GM18505 (cell line): ENCODE results near the gene TEX52.
A peak's percentile ranks its signal among the peaks of the same experiment; 100 is the strongest.
"Not testable (repeated sequence)": the region's sequence is repeated elsewhere in the genome, so short reads cannot be mapped to it uniquely, and the experiment has no call there.

Experiments
- ATAC-seq: cut with Tn5 transposase; IDR thresholded peaks from one replicate; pipeline ENCODE4 v1.9.1; 2021; ENCODE audit not compliant: unreplicated experiment
- POLR2A ChIP-seq: IDR thresholded peaks from 4 replicates; pipeline ENCODE4 v1.6.1; 2011; ENCODE audit warnings: borderline replicate concordance; ENCODE audit not compliant: insufficient read depth, insufficient read length; ENCODE audit errors: extremely low read depth

TEX52 gene

GRCh38 chr12:2877953-2878732 lies 21.3 kb upstream of the TEX52 start:
- no peak for TF ChIP-seq POLR2A
- no peak for ATAC-seq

- TF ChIP-seq POLR2A = peak; percentile 75
- ATAC-seq = peak; percentile 70
Measured at GRCh38 chr12:2877047-2877952, 20.5 kb upstream of the TEX52 start, which contains the start of the genes FOXM1 and RHNO1. FOXM1 (minus strand) TSS chr12:2877174; CDS start chr12:2874478, 2,696 bp downstream. RHNO1 (plus strand) TSS chr12:2877223; CDS start chr12:2885367, 8,144 bp downstream.

DNA sequence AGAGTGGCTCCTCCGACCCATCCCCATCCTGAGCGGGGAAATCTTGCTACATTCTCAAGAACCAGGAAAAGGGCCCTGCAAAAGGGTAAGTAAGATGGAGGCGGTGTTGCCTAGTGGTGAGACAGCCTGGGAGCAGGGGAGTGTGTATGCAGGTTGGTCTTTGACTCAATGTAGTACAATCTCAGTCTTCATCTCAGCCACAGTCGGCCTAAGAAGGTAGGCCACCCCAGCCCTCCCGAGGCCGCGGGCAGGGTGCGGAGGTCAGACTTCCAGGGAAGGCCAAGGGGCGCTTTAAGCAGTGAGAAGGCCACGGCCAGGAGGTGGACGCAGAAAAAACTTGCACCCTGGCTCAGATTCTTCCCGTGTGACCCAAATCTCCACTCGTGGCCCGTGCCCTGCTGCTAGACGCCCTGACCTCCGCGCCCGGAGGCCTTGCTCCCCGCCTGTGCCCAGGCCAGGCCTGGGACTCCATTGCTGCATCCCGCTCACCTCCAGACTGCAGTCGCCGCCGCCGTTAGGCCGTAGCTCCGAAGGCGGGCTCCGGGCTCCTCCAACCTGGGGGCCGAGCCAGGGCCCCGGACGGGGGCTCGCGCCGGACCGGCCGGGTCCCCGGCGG lies 19.7 kb upstream of the TEX52 start:
- peak; percentile 4 for ATAC-seq
- TF ChIP-seq POLR2A = no peak

GRCh38 chr12:2868986-2869632 lies 12.3 kb upstream of the TEX52 start:
- ATAC-seq = not testable (repeated sequence)

GRCh38 chr12:2864198-2864597 lies 7.4 kb upstream of the TEX52 start:
- no peak for ATAC-seq
- TF ChIP-seq POLR2A = no peak

GRCh38 chr12:2863402-2863801 lies 6.6 kb upstream of the TEX52 start:
- ATAC-seq = not testable (repeated sequence)

DNA sequence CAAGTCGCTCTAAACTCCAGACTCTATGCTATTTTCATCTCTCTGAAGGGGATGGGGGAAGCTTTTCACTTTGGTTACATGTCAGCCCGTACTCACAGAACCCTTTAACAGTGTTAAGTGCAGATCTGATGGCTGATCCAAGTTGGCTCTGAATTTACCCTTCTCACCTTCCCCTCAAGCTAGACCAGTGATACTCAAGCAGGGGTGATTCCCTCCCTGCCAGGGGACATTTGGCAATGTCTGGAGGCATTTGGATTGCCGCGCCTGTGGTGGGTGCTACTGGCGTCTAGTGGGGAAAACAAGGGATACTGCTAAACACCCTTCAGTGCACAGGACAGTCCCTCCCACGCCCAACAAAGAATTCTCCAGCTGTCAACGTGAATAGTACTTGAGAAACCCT lies 6.0 kb upstream of the TEX52 start:
- no peak for TF ChIP-seq POLR2A
- no peak for ATAC-seq

GRCh38 chr12:2860170-2860569 lies 3.3 kb upstream of the TEX52 start:
- no peak for ATAC-seq
- no peak for TF ChIP-seq POLR2A

DNA sequence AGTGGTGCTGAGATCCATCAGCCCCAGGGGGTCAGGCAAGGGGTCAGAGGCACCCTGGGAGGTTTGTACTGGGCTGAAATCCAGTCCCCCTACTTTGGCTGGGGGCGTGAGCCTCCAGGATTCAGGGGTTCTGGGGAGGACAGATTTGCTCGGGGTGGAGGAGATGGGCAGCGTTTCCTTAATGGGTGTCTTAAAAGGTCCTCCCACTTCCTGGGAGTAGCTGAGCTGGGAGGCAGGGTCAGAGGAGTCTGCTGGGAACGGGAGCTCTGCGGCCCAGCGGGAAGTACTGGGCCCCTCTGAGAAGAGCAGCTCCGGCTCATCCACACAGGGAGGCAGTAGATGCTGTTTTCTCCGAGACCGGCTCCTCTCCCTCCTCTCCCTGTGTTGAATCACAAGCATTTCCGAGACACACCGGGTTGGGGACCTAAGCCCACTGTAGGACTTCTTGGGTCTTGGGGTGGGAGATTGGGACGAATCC lies 2.1 kb upstream of the TEX52 start:
- ATAC-seq = no peak
- TF ChIP-seq POLR2A = no peak

DNA sequence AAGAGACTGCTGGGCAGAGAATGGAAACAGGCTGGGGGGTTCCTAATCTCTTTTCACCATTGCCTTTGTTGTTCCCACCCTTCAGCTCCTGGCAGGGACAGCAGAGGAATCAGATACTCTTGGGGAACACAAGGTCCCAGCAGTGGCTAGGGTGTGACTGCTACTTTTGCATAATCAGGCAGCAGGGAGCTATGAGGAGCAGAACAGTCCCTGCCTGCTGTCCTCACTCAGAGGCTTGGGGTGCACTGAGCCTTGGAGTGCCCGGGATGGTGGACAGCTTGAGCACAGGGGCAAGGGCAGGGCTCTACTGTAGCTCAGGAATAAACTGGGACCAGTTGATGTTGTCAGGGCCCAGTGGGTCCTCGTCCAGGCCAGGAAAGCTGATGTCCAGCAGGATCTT lies 1.5 kb upstream of the TEX52 start:
- ATAC-seq = no peak
- TF ChIP-seq POLR2A = no peak

- no peak for TF ChIP-seq POLR2A
- no peak for ATAC-seq
Measured at GRCh38 chr12:2857576-2857975, 737 bp upstream of the TEX52 start.

GRCh38 chr12:2856051-2856450 lies 788 bp downstream of the TEX52 start:
- no peak for ATAC-seq
- TF ChIP-seq POLR2A = no peak

DNA sequence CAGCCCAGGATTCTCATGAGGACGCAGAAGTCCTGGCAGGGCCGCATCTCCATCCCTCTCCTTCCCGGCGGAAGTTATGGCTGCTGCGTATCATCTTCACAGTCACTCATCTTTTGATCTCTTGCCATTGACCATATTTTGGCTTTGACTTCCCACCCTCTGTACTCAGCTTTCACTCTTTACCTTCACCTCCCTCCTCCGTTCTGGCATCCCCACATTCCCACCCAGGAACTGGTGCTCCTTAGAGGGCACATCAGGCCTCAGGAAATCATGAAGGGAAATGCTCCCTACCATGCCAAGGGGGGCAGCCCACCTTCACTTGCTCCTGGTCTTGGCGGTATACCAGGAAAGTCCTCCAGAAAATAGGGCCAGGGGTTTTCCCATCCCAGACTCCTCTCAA lies 1.3 kb downstream of the TEX52 start:
- ATAC-seq = no peak
- no peak for TF ChIP-seq POLR2A
